Neural crest cell (in vitro differentiated cells): ENCODE measurements around the gene TPPP2. TPM values are rescaled to one million over a fixed set of nuclear protein-coding genes. Genes with fewer than 3 reads are reported as not detected.

Source experiments
- DNase-seq: peaks from one replicate; pipeline ENCODE4 v3.0.0; 2021; ENCODE audit warnings: low read depth, mixed read lengths, low spot score
- H3K27ac Mint-ChIP-seq: one replicate; pipeline ENCODE4 v1.8.0; 2021; ENCODE audit warnings: mild to moderate bottlenecking, mixed read lengths; ENCODE audit not compliant: unreplicated experiment
- H3K27me3 Mint-ChIP-seq: 2 replicates; pipeline ENCODE4 v1.8.0; 2021; ENCODE audit warnings: low read depth, mild to moderate bottlenecking, mixed read lengths
- H3K36me3 Mint-ChIP-seq: 2 replicates; pipeline ENCODE4 v1.8.0; 2021; ENCODE audit warnings: low read depth, mild to moderate bottlenecking, mixed read lengths
- H3K4me1 Mint-ChIP-seq: 2 replicates; pipeline ENCODE4 v1.8.0; 2021; ENCODE audit warnings: mixed read lengths
- H3K4me3 Mint-ChIP-seq: one replicate; pipeline ENCODE4 v1.8.0; 2021; ENCODE audit warnings: mild to moderate bottlenecking, mixed read lengths
- H3K9me3 Mint-ChIP-seq: 2 replicates; pipeline ENCODE4 v1.8.0; 2021; ENCODE audit warnings: mixed read lengths
- CTCF ChIP-seq: fragments of 200-600 bp; sonication (generic); conservative IDR thresholded peaks from 2 replicates; pipeline ENCODE4 v1.5.0; 2021; ENCODE audit warnings: antibody characterized with exemption, mild to moderate bottlenecking
- total RNA-seq: library from RNA; stranded (reverse); gene quantifications from 2 replicates; pipeline ENCODE4 v1.2.1, GENCODE V29; 2021

The TPPP2 gene
- total RNA-seq, 1 donor from 2014 or later: not detected

- no peak for TF ChIP-seq CTCF
- Mint-ChIP-seq H3K9me3 (no peaks in the 10 kb centered on the region), H3K4me3 (peak overlapping the region; percentile 91), H3K4me1 (peaks cover 19% of the 10 kb centered on the region), H3K36me3 (no peaks in the 10 kb centered on the region), H3K27ac (no peak overlapping the region), H3K27me3 (peaks cover 43% of the 10 kb centered on the region)
- DNase-seq: no peak
These were observed 3.6 kb upstream of the TPPP2 start for GRCh38 chr14:21026274-21026987.

DNA sequence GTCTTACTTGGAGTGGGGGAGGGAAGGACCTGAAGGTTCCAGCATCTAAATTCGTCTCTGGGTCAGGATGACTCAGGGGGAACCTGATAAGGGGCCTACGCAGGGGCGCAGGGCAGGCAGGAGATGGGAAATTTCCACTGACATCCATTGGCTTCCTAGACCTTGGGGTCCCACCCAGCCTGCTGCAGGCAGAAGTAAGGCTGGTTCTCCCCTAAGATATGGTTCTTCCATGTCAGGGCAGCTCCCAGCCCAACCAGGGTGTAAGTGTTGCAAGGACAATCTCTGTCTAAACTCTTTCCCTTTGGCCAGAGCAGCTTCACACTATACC is 3.1 kb upstream of the TPPP2 start:
- TF ChIP-seq CTCF: no peak
- Mint-ChIP-seq H3K4me3 (peak overlapping the region; percentile 69), H3K27me3 (peaks cover 45% of the 10 kb centered on the region), H3K36me3 (no peaks in the 10 kb centered on the region), H3K27ac (no peak overlapping the region), H3K4me1 (peaks cover 19% of the 10 kb centered on the region), H3K9me3 (no peaks in the 10 kb centered on the region)
- no peak for DNase-seq

DNA sequence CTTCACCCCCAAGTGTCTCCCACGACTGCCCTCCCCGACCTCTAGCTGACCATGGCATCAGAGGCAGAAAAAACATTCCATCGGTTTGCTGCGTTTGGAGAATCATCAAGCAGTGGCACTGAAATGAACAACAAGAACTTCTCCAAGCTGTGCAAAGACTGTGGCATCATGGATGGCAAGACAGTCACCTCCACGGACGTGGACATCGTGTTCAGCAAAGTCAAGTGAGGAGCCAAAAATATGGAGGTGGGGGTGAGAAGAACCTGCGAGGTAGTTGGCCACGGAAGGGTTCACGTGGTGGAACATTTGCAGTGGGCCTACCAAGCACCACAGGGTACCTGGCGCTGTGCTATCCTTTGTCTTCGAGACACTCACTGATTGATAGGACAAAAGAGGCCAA is 514 bp downstream of the TPPP2 start:
- peaks cover 14% of the 10 kb centered on the region for H3K27me3 Mint-ChIP-seq
- H3K36me3 Mint-ChIP-seq: no peaks in the 10 kb centered on the region
- H3K4me1 Mint-ChIP-seq: peaks cover 4% of the 10 kb centered on the region
- no peak for TF ChIP-seq CTCF
- H3K9me3 Mint-ChIP-seq: no peaks in the 10 kb centered on the region
- no peak overlapping the region for H3K4me3 Mint-ChIP-seq
- no peak overlapping the region for H3K27ac Mint-ChIP-seq
- no peak for DNase-seq

GRCh38 chr14:21032326-21033132 is 2.5 kb downstream of the TPPP2 start:
- no peak for DNase-seq
- H3K36me3 Mint-ChIP-seq: no peaks in the 10 kb centered on the region
- peaks cover 6% of the 10 kb centered on the region for H3K27me3 Mint-ChIP-seq
- TF ChIP-seq CTCF: no peak
- no peak overlapping the region for H3K4me3 Mint-ChIP-seq
- H3K4me1 Mint-ChIP-seq: no peaks in the 10 kb centered on the region
- no peaks in the 10 kb centered on the region for H3K9me3 Mint-ChIP-seq
- H3K27ac Mint-ChIP-seq: no peak overlapping the region

DNA sequence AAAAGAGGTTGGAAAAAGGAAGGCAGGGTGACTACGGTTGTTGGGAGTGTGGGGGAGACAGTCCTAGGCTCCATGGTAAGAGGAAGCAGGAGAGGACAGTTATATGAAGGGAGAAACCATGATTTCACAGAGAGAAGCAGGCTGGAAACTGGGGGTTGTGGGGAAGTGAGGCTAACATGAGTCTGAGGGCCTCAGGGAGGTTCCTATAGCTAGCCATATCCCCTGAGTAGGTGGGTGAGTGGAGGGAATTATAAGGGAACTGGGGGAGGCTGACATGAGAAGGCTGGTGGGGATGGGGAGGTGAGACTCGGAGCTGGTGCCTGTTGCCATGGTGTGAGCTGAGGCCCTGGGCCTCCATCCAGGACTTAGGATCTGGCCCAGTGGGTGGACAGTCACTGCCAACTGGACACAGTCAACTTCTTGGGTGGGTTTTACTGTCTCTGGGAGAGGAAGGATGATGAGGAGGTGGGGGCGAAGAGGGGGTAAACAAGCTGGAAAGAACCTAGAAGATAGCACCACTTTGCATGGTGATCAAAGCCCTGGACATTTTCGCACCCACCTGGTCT is 3.2 kb downstream of the TPPP2 start:
- Mint-ChIP-seq H3K27me3 (peaks cover 6% of the 10 kb centered on the region), H3K36me3 (no peaks in the 10 kb centered on the region), H3K4me3 (no peak overlapping the region), H3K9me3 (no peaks in the 10 kb centered on the region), H3K4me1 (no peaks in the 10 kb centered on the region), H3K27ac (no peak overlapping the region)
- DNase-seq: no peak
- no peak for TF ChIP-seq CTCF
